GM12878 (cell line): ENCODE data around the gene FOXP4. TPM values are rescaled to one million over a fixed set of nuclear protein-coding genes. Genes with fewer than 3 reads are reported as not detected.

Experiments used
- CEBPB ChIP-seq, 2 experiments: fragments of 150-350 bp in 1 of 2; IDR thresholded peaks; 2 replicates each; pipeline ENCODE4 v1.6.1; 2012 to 2014; ENCODE audit warnings: low read depth in 2 of 2, low read length in 2 of 2, borderline replicate concordance in 1 of 2, inconsistent platforms in 1 of 2
- CUX1 ChIP-seq: IDR thresholded peaks from 2 replicates; pipeline ENCODE4 v1.6.1; 2012; ENCODE audit warnings: improper control_type of control experiment, low read depth, low read length; ENCODE audit not compliant: insufficient replicate concordance
- FOXK2 ChIP-seq: fragments of 450-650 bp; IDR thresholded peaks from 2 replicates; pipeline ENCODE4 v1.6.1; 2017; ENCODE audit warnings: mild to moderate bottlenecking, moderate library complexity
- HDAC2 ChIP-seq: fragments of 200-600 bp; sonication (generic); IDR thresholded peaks from 2 replicates; pipeline ENCODE4 v1.6.1; 2017
- PAX5 ChIP-seq: IDR thresholded peaks from 2 replicates; pipeline ENCODE4 v1.6.1; 2011; ENCODE audit warnings: low read depth, low read length, borderline replicate concordance
- POLR2AphosphoS2 ChIP-seq: IDR thresholded peaks from 2 replicates; pipeline ENCODE4 v1.6.1; 2011; ENCODE audit warnings: low read depth, mild to moderate bottlenecking, low read length, improper control_type of control experiment, moderate library complexity
- POU2F2 ChIP-seq: IDR thresholded peaks from 3 replicates; pipeline ENCODE4 v1.6.1; 2011; ENCODE audit warnings: low read depth, mild to moderate bottlenecking, low read length, borderline replicate concordance
- RELA ChIP-seq: fragments of 450-650 bp; IDR thresholded peaks from 2 replicates; pipeline ENCODE4 v1.8.0; 2014; ENCODE audit warnings: borderline replicate concordance; ENCODE audit not compliant: partially characterized antibody
- RFX5 ChIP-seq: IDR thresholded peaks from 2 replicates; pipeline ENCODE4 v1.6.1; 2011; ENCODE audit warnings: low read depth, low read length, improper control_type of control experiment
- SREBF1 ChIP-seq: IDR thresholded peaks from 2 replicates; pipeline ENCODE4 v1.6.1; 2012; ENCODE audit warnings: mild to moderate bottlenecking, low read length
- YY1 ChIP-seq: IDR thresholded peaks from 2 replicates; pipeline ENCODE4 v1.6.1; 2011; ENCODE audit warnings: low read depth, mild to moderate bottlenecking, low read length
- ZSCAN29 ChIP-seq: fragments of 450-650 bp; IDR thresholded peaks from 2 replicates; pipeline ENCODE4 v1.6.1; 2017; ENCODE audit warnings: mild to moderate bottlenecking, moderate library complexity
- polyA plus RNA-seq, 11 experiments: library from polyadenylated mRNA; depleted of rRNA in 4 of 11; unstranded in 6 of 11; stranded (reverse) in 5 of 11; fragments of >200 nt; fragmentation: Nextera tagmentation in 4 of 11; fragmentation: Illumina TruSeq in 1 of 11; extraction: Ambion mirVana in 4 of 11; extraction: Trizol in 1 of 11; gene quantifications; 1 replicate in 1 of 11; 2 replicates in 10 of 11; pipeline versions ENCODE4 v1.2.1 to v1.2.3, GENCODE V29; 2011 to 2016; ENCODE audit warnings: inconsistent platforms in 2 of 11, missing spikeins in 2 of 11, low read depth in 1 of 11
- total RNA-seq, 4 experiments: library from RNA; depleted of rRNA in 3 of 4; stranded (reverse); fragments of >200 nt in 3 of 4; fragmentation: Illumina TruSeq in 1 of 4; extraction: Trizol in 1 of 4; gene quantifications; 2 replicates each; pipeline versions ENCODE4 v1.2.1 to v1.2.3, GENCODE V29; 2013 to 2021

FOXP4 gene
- total and polyA plus RNA-seq, 10 of the 15 experiments (the other 5 are each of a cell fraction or from before 2014, with no cell fraction given), result 0.31 to 46.1 (median 2.3) TPM

- TF ChIP-seq FOXK2, result no peak
- no peak for TF ChIP-seq RFX5
- no peak for TF ChIP-seq ZSCAN29
- TF ChIP-seq POLR2AphosphoS2, result no peak
- no peak for TF ChIP-seq YY1
- no peak for TF ChIP-seq HDAC2
- TF ChIP-seq POU2F2, result no peak
- TF ChIP-seq SREBF1, result no peak
- TF ChIP-seq RELA, result no peak
- no peak for TF ChIP-seq PAX5
- no peak for TF ChIP-seq CUX1
- no peak for TF ChIP-seq CEBPB (IDR thresholded peaks at IDR 0.05; ENCODE audit: borderline replicate concordance in 1 of 2, low read depth in 2 of 2, low read length in 2 of 2)
Observed at GRCh38 chr6:41502917-41503671, 43.1 kb upstream of the FOXP4 start (continued).
